GM21381 (cell line): ENCODE data around the gene GAL3ST2.
"Not testable (repeated sequence)": the region's sequence is repeated elsewhere in the genome, so short reads cannot be mapped to it uniquely, and the experiment has no call there.

ENCODE experiments used
- ATAC-seq: cut with Tn5 transposase; IDR thresholded peaks from one replicate; pipeline ENCODE4 v1.9.1; 2021; ENCODE audit warnings: mild to moderate bottlenecking, moderate library complexity; ENCODE audit not compliant: unreplicated experiment

The GAL3ST2 gene

GRCh38 chr2:241746084-241746483, 30.5 kb upstream of the GAL3ST2 start:
- ATAC-seq: no peak

GRCh38 chr2:241748468-241749256, 28.0 kb upstream of the GAL3ST2 start:
- no peak for ATAC-seq

- no peak for ATAC-seq
Observed at GRCh38 chr2:241750076-241750840, 26.4 kb upstream of the GAL3ST2 start.

- no peak for ATAC-seq
Observed at GRCh38 chr2:241751152-241751551, 25.5 kb upstream of the GAL3ST2 start.

GRCh38 chr2:241751776-241752175, 24.8 kb upstream of the GAL3ST2 start:
- ATAC-seq: no peak

- ATAC-seq: no peak
Observed at GRCh38 chr2:241752253-241752652, 24.4 kb upstream of the GAL3ST2 start.

- no peak for ATAC-seq
Observed at GRCh38 chr2:241752689-241753276, 23.8 kb upstream of the GAL3ST2 start.

- no peak for ATAC-seq
Observed at GRCh38 chr2:241753493-241753892, 23.1 kb upstream of the GAL3ST2 start.

GRCh38 chr2:241754042-241754441, 22.6 kb upstream of the GAL3ST2 start:
- no peak for ATAC-seq

- no peak for ATAC-seq
Observed at GRCh38 chr2:241755166-241755565, 21.5 kb upstream of the GAL3ST2 start.

GRCh38 chr2:241755777-241756176, 20.8 kb upstream of the GAL3ST2 start:
- ATAC-seq: no peak

GRCh38 chr2:241759067-241759807, 17.4 kb upstream of the GAL3ST2 start:
- ATAC-seq: no peak

- ATAC-seq: not testable (repeated sequence)
Observed at GRCh38 chr2:241759893-241760292, 16.7 kb upstream of the GAL3ST2 start.

GRCh38 chr2:241760301-241760771, 16.3 kb upstream of the GAL3ST2 start:
- ATAC-seq: no peak

GRCh38 chr2:241762321-241762932, 14.2 kb upstream of the GAL3ST2 start:
- no peak for ATAC-seq

GRCh38 chr2:241762933-241763369, 13.7 kb upstream of the GAL3ST2 start:
- ATAC-seq: peak; percentile 89

- ATAC-seq: no peak
Observed at GRCh38 chr2:241763551-241764274, 12.9 kb upstream of the GAL3ST2 start.

- no peak for ATAC-seq
Observed at GRCh38 chr2:241764275-241765241, 12.1 kb upstream of the GAL3ST2 start.
